H1 (cell line): ENCODE data around the gene YARS2. TPM values are rescaled to one million over a fixed set of nuclear protein-coding genes. Genes with fewer than 3 reads are reported as not detected.

Experiments
- CTCF ChIA-PET: fragments of 300-600 bp; sonication (Branson Sonifier 250); formaldehyde crosslinking; loops from one replicate; lab custom pipeline; 2021; ENCODE audit not compliant: partially characterized antibody; lab: Charles Lee
- POLR2A ChIA-PET: fragments of 300-600 bp; sonication (Branson Sonifier 250); formaldehyde crosslinking; loops from one replicate; lab custom pipeline; 2021; ENCODE audit warnings: inconsistent platforms; ENCODE audit not compliant: partially characterized antibody; lab: Charles Lee
- DNase-seq, 2 experiments: peaks; one replicate each; pipeline versions ENCODE4 v3.0.0 to v3.0.0-alpha.2; 2010 to 2022; ENCODE audit warnings: low spot score in 2 of 2, low read depth in 1 of 2, mixed read lengths in 1 of 2
- FAIRE-seq: peaks from 2 replicates; lab custom pipeline; 2011; peaks lifted over from hg19 to GRCh38; lab: Jason Lieb, UNC
- H2AFZ ChIP-seq: 2 replicates; pipeline ENCODE4 v1.8.1; 2012; ENCODE audit warnings: low read length, inconsistent platforms
- H2AK5ac ChIP-seq: 2 replicates; pipeline ENCODE4 v1.6.1; 2013; ENCODE audit warnings: low read depth, low read length
- H2BK120ac ChIP-seq: replicated peaks from 2 replicates; pipeline ENCODE3; 2013; ENCODE audit warnings: low read depth, low read length, inconsistent platforms
- H2BK12ac ChIP-seq: 2 replicates; pipeline ENCODE4 v1.6.1; 2013; ENCODE audit warnings: low read depth, low read length
- H2BK15ac ChIP-seq: 2 replicates; pipeline ENCODE4 v1.6.1; 2013; ENCODE audit warnings: low read length
- H2BK20ac ChIP-seq: 2 replicates; pipeline ENCODE4 v1.6.1; 2013; ENCODE audit warnings: low read length
- H2BK5ac ChIP-seq: 2 replicates; pipeline ENCODE4 v1.6.1; 2013; ENCODE audit warnings: low read depth, low read length
- H3K14ac ChIP-seq: 2 replicates; pipeline ENCODE4 v1.6.1; 2013; ENCODE audit warnings: inconsistent platforms; ENCODE audit not compliant: insufficient read length
- H3K18ac ChIP-seq: 2 replicates; pipeline ENCODE4 v1.6.1; 2013; ENCODE audit warnings: low read length; ENCODE audit errors: extremely low read depth
- H3K23ac ChIP-seq: 2 replicates; pipeline ENCODE4 v1.6.1; 2013; ENCODE audit warnings: inconsistent platforms; ENCODE audit not compliant: insufficient read length
- H3K23me2 ChIP-seq: 2 replicates; pipeline ENCODE4 v1.6.1; 2013; ENCODE audit warnings: low read depth, low read length
- H3K27ac ChIP-seq: 2 replicates; pipeline ENCODE4 v1.6.1; 2011; ENCODE audit warnings: low read depth, low read length, inconsistent platforms
- H3K27me3 ChIP-seq, 4 experiments: replicated peaks in 1 of 4; 1 replicate in 1 of 4; 2 replicates in 3 of 4; pipeline versions ENCODE4 v1.6.1 to v1.8.1; 2011 to 2013; ENCODE audit warnings: low read length in 3 of 4, mild to moderate bottlenecking in 3 of 4, inconsistent platforms in 2 of 4, mixed read lengths in 2 of 4, moderate library complexity in 1 of 4; ENCODE audit not compliant: control insufficient read depth in 3 of 4, insufficient read depth in 3 of 4; ENCODE audit errors: extremely low read depth in 1 of 4
- H3K36me3 ChIP-seq, 4 experiments: 2 replicates each; pipeline versions ENCODE4 v1.6.1 to v1.8.1; 2011 to 2013; ENCODE audit warnings: mild to moderate bottlenecking in 4 of 4, low read length in 3 of 4, moderate library complexity in 2 of 4, control low read depth in 1 of 4, inconsistent platforms in 1 of 4; ENCODE audit not compliant: insufficient read depth in 4 of 4, control insufficient read depth in 2 of 4
- H3K4ac ChIP-seq: replicated peaks from 2 replicates; pipeline ENCODE3; 2013; ENCODE audit warnings: low read length, low read depth, mixed read lengths, inconsistent platforms; ENCODE audit not compliant: insufficient read length
- H3K4me1 ChIP-seq, 4 experiments: replicated peaks in 1 of 4; 1 replicate in 1 of 4; 2 replicates in 3 of 4; pipeline versions ENCODE4 v1.6.1 to v1.8.1; 2011 to 2013; ENCODE audit warnings: low read length in 3 of 4, inconsistent platforms in 2 of 4, mixed read lengths in 1 of 4; ENCODE audit not compliant: insufficient read depth in 4 of 4, control insufficient read depth in 3 of 4
- H3K4me2 ChIP-seq, 2 experiments: 2 replicates each; pipeline versions ENCODE4 v1.6.1 to v1.8.1; 2011 to 2013; ENCODE audit warnings: low read depth in 2 of 2, low read length in 2 of 2, control low read depth in 1 of 2, inconsistent platforms in 1 of 2, mild to moderate bottlenecking in 1 of 2; ENCODE audit not compliant: insufficient read depth in 1 of 2
- H3K4me3 ChIP-seq, 4 experiments: fragments of 200-600, 300-600 bp in 1 of 4; sonication (generic), shearing (Covaris generic), sonication (Bioruptor Twin) in 1 of 4; 2 replicates each; pipeline versions ENCODE4 v1.5.1 to v1.8.1; 2011 to 2016; ENCODE audit warnings: low read length in 4 of 4, low read depth in 3 of 4, control low read depth in 2 of 4, inconsistent platforms in 2 of 4, mild to moderate bottlenecking in 2 of 4, mixed read lengths in 1 of 4, moderate library complexity in 1 of 4; ENCODE audit not compliant: insufficient read depth in 2 of 4; ENCODE audit errors: extremely low read depth in 1 of 4
- H3K56ac ChIP-seq: replicated peaks from 2 replicates; pipeline ENCODE3; 2013; ENCODE audit warnings: low read depth, mild to moderate bottlenecking, mixed read lengths, low read length, inconsistent platforms; ENCODE audit not compliant: insufficient read length
- H3K79me1 ChIP-seq: 2 replicates; pipeline ENCODE4 v1.6.1; 2013; ENCODE audit warnings: low read depth, low read length, control low read depth
- H3K79me2 ChIP-seq, 2 experiments: 2 replicates each; pipeline versions ENCODE4 v1.6.1 to v1.8.1; 2012 to 2013; ENCODE audit warnings: low read length in 2 of 2, mild to moderate bottlenecking in 2 of 2, inconsistent platforms in 1 of 2; ENCODE audit not compliant: insufficient read depth in 2 of 2, control insufficient read depth in 1 of 2
- H3K9ac ChIP-seq, 4 experiments: replicated peaks in 1 of 4; 1 replicate in 1 of 4; 2 replicates in 3 of 4; pipeline versions ENCODE4 v1.6.1 to v1.8.1; 2011 to 2013; ENCODE audit warnings: low read depth in 3 of 4, low read length in 3 of 4, control low read depth in 2 of 4, mild to moderate bottlenecking in 2 of 4, moderate library complexity in 2 of 4, inconsistent platforms in 1 of 4; ENCODE audit errors: extremely low read depth in 1 of 4
- H3K9me3 ChIP-seq, 2 experiments: 2 replicates each; pipeline versions ENCODE4 v1.6.1 to v1.8.1; 2012 to 2013; ENCODE audit warnings: mild to moderate bottlenecking in 2 of 2, moderate library complexity in 2 of 2, control low read depth in 1 of 2, inconsistent platforms in 1 of 2, low read depth in 1 of 2, low read length in 1 of 2, mixed read lengths in 1 of 2; ENCODE audit not compliant: insufficient read depth in 2 of 2
- H4K20me1 ChIP-seq, 2 experiments: replicated peaks in 1 of 2; 2 replicates each; pipeline versions ENCODE3 to v1.8.1; 2011 to 2013; ENCODE audit warnings: inconsistent platforms in 2 of 2, low read length in 2 of 2, mild to moderate bottlenecking in 1 of 2; ENCODE audit not compliant: insufficient read depth in 2 of 2, control insufficient read depth in 1 of 2
- H4K5ac ChIP-seq: 2 replicates; pipeline ENCODE4 v1.6.1; 2013; ENCODE audit warnings: low read length, low read depth, mixed read lengths, inconsistent platforms; ENCODE audit not compliant: insufficient read length
- H4K8ac ChIP-seq: 2 replicates; pipeline ENCODE4 v1.8.0; 2013; ENCODE audit warnings: mild to moderate bottlenecking, moderate library complexity, low read length, inconsistent platforms; ENCODE audit not compliant: insufficient read depth; ENCODE audit errors: extremely low read depth
- H4K91ac ChIP-seq: replicated peaks from 2 replicates; pipeline ENCODE3; 2013; ENCODE audit warnings: low read length, mixed read lengths, inconsistent platforms; ENCODE audit not compliant: insufficient read length
- ASH2L ChIP-seq: fragments of 200-600, 300-600 bp; sonication (generic); IDR thresholded peaks from one replicate; pipeline ENCODE4 v1.7.1; 2017; ENCODE audit warnings: low read length
- BACH1 ChIP-seq: IDR thresholded peaks from 2 replicates; pipeline ENCODE4 v1.6.1; 2012; ENCODE audit warnings: low read length, improper control_type of control experiment
- CREB1 ChIP-seq: IDR thresholded peaks from 2 replicates; pipeline ENCODE4 v1.6.1; 2012; ENCODE audit warnings: inconsistent platforms
- CTCF ChIP-seq, 3 experiments: IDR thresholded peaks; 1 replicate in 2 of 3; 2 replicates in 1 of 3; pipeline versions ENCODE4 v1.5.1 to v1.6.1; 2011; ENCODE audit warnings: low read length in 3 of 3, mild to moderate bottlenecking in 3 of 3, inconsistent platforms in 2 of 3, low read depth in 1 of 3, moderate library complexity in 1 of 3; ENCODE audit not compliant: insufficient read depth in 1 of 3; ENCODE audit errors: control extremely low read depth in 1 of 3
- E2F6 ChIP-seq: IDR thresholded peaks from 2 replicates; pipeline ENCODE4 v1.6.1; 2012; ENCODE audit warnings: inconsistent platforms
- FOSL1 ChIP-seq: IDR thresholded peaks from 2 replicates; pipeline ENCODE4 v1.6.1; 2011; ENCODE audit warnings: mild to moderate bottlenecking, low read depth, low read length, moderate library complexity; ENCODE audit not compliant: insufficient read depth
- GABPA ChIP-seq: IDR thresholded peaks from 2 replicates; pipeline ENCODE4 v1.6.1; 2011; ENCODE audit warnings: mild to moderate bottlenecking, low read length, moderate library complexity, borderline replicate concordance; ENCODE audit not compliant: insufficient read depth
- MAX ChIP-seq: IDR thresholded peaks from 2 replicates; pipeline ENCODE4 v1.6.1; 2012; ENCODE audit warnings: inconsistent platforms
- POU5F1 ChIP-seq: IDR thresholded peaks from 2 replicates; pipeline ENCODE4 v1.6.1; 2011; ENCODE audit warnings: low read depth, mild to moderate bottlenecking, low read length, moderate library complexity
- RXRA ChIP-seq: IDR thresholded peaks from 2 replicates; pipeline ENCODE4 v1.6.1; 2011; ENCODE audit warnings: low read depth, mild to moderate bottlenecking, low read length, moderate library complexity; ENCODE audit not compliant: insufficient read depth
- WGBS, 2 experiments: shearing (Covaris generic) in 1 of 2; methylation state at CpG; one replicate each; pipeline versions ENCODE4 v1.1.6 to v1.1.7; 2013 to 2015; ENCODE audit warnings: low lambda C conversion rate in 2 of 2, mixed read lengths in 2 of 2, inconsistent platforms in 1 of 2, low coverage in 1 of 2, missing lambda C conversion rate in 1 of 2; ENCODE audit not compliant: insufficient replicate concordance in 2 of 2, insufficient coverage in 1 of 2, insufficient read length in 1 of 2; ENCODE audit errors: extremely low coverage in 1 of 2, missing lambda C conversion rate in 1 of 2; 5-methylcytosine and 5-hydroxymethylcytosine counted together
- polyA plus RNA-seq, 7 experiments: library from polyadenylated mRNA; depleted of rRNA in 3 of 7; stranded (reverse) in 5 of 7; unstranded in 2 of 7; fragments of >200 nt in 5 of 7; fragments of 200-250 nt in 2 of 7; gene quantifications; 1 replicate in 5 of 7; 2 replicates in 1 of 7; 4 replicates in 1 of 7; pipeline versions ENCODE4 v1.2.1 to v1.2.3, GENCODE V29; 2011 to 2013; ENCODE audit warnings: missing spikeins in 2 of 7, mixed read lengths in 2 of 7
- total RNA-seq: library from RNA; stranded (reverse); fragmentation: NEBNext Ultra II Directional; extraction: Animal tissue kit (Norgen Biotek cat#: 25700); gene quantifications from 2 replicates; pipeline ENCODE4 v1.2.1, GENCODE V29; 2021

Gene YARS2
- total and polyA plus RNA-seq, 2 of the 8 experiments (the other 6 are each of a cell fraction or from before 2014, with no cell fraction given) = 29.9 to 41.4 TPM

GRCh38 chr12:32788405-32788804 lies 32.7 kb upstream of the YARS2 start:
- ChIA-PET POLR2A (interaction anchor here (0.6 kb wide), 1 partner anchor 1157 kb away, joined by 3 read pairs; no protein-coding TSS in a partner anchor), CTCF (interaction anchor here (1.4 kb wide), 1 partner anchor 47 kb away, joined by 3 read pairs; no protein-coding TSS in a partner anchor)
- Histone ChIP-seq H3K9ac (no peak overlapping the region), H3K27me3 (no peaks in the 10 kb centered on the region), H3K4me3 (no peak overlapping the region), H3K4me1 (no peaks in the 10 kb centered on the region), H4K8ac (no peak overlapping the region), H4K20me1 (no peaks in the 10 kb centered on the region), H2AFZ (no peak overlapping the region), H3K23me2 (no peaks in the 10 kb centered on the region), H4K91ac (no peak overlapping the region), H2BK120ac (no peak overlapping the region), H3K4me2 (no peak overlapping the region), H2AK5ac (no peak overlapping the region), H3K14ac (no peak overlapping the region), H2BK12ac (no peak overlapping the region), H3K79me1 (no peaks in the 10 kb centered on the region), H3K79me2 (no peaks in the 10 kb centered on the region), H2BK20ac (no peak overlapping the region), H3K27ac (no peak overlapping the region), H3K56ac (no peak overlapping the region), H2BK15ac (no peak overlapping the region), H3K23ac (no peak overlapping the region), H3K36me3 (peaks cover 0 to 13% (median 2%) of the 10 kb centered on the region in 4 experiments; a peak in 2 of 8 replicates), H2BK5ac (no peak overlapping the region), H4K5ac (no peak overlapping the region), H3K18ac (no peak overlapping the region), H3K9me3 (no peaks in the 10 kb centered on the region), H3K4ac (no peak overlapping the region)
- no peak for FAIRE-seq
- no peak for DNase-seq
- WGBS, 2 experiments = 89% methylated on average over 4 of the region's 4 CpGs; no CpG with 5 or more reads in 1 of the 2 experiments
- TF ChIP-seq GABPA = no peak
- no peak for TF ChIP-seq BACH1
- TF ChIP-seq CREB1 = no peak
- no peak for TF ChIP-seq POU5F1
- no peak for TF ChIP-seq RXRA
- TF ChIP-seq FOSL1 = no peak
- no peak for TF ChIP-seq ASH2L
- TF ChIP-seq E2F6 = no peak
- no peak for TF ChIP-seq CTCF (IDR thresholded peaks at IDR 0.05; ENCODE audit: control extremely low read depth in 1 of 3, insufficient read depth in 1 of 3, low read depth in 1 of 3, low read length in 3 of 3)
- TF ChIP-seq MAX = no peak
